Ishikawa (cell line): ENCODE results near the gene DLGAP4.

ENCODE experiments used
- CEBPB ChIP-seq: IDR thresholded peaks from 2 replicates; pipeline ENCODE4 v1.6.1; 2012
- CREB1 ChIP-seq: IDR thresholded peaks from 2 replicates; pipeline ENCODE4 v1.6.1; 2012; ENCODE audit warnings: low read depth
- EGR1 ChIP-seq: IDR thresholded peaks from 2 replicates; pipeline ENCODE4 v1.6.1; 2012
- EP300 ChIP-seq: IDR thresholded peaks from 2 replicates; pipeline ENCODE4 v1.6.1; 2012; ENCODE audit warnings: borderline replicate concordance
- NFIC ChIP-seq: IDR thresholded peaks from 2 replicates; pipeline ENCODE4 v1.6.1; 2012
- RAD21 ChIP-seq: IDR thresholded peaks from 2 replicates; pipeline ENCODE4 v1.6.1; 2012; ENCODE audit warnings: low read depth
- TAF1 ChIP-seq: IDR thresholded peaks from 2 replicates; pipeline ENCODE4 v1.6.1; 2012; ENCODE audit warnings: low read depth, mild to moderate bottlenecking
- TCF12 ChIP-seq: IDR thresholded peaks from 2 replicates; pipeline ENCODE4 v1.6.1; 2012; ENCODE audit warnings: low read depth
- TEAD4 ChIP-seq: IDR thresholded peaks from 2 replicates; pipeline ENCODE4 v1.6.1; 2012
- YY1 ChIP-seq: IDR thresholded peaks from 2 replicates; pipeline ENCODE4 v1.6.1; 2012; ENCODE audit warnings: low read depth
- TF ChIP-seq, protein P1 (sequence below): IDR thresholded peaks from 2 replicates; pipeline ENCODE4 v1.6.1; 2012
- TF ChIP-seq, protein P2 (sequence below): IDR thresholded peaks from 2 replicates; pipeline ENCODE4 v1.6.1; 2012

DNA sequence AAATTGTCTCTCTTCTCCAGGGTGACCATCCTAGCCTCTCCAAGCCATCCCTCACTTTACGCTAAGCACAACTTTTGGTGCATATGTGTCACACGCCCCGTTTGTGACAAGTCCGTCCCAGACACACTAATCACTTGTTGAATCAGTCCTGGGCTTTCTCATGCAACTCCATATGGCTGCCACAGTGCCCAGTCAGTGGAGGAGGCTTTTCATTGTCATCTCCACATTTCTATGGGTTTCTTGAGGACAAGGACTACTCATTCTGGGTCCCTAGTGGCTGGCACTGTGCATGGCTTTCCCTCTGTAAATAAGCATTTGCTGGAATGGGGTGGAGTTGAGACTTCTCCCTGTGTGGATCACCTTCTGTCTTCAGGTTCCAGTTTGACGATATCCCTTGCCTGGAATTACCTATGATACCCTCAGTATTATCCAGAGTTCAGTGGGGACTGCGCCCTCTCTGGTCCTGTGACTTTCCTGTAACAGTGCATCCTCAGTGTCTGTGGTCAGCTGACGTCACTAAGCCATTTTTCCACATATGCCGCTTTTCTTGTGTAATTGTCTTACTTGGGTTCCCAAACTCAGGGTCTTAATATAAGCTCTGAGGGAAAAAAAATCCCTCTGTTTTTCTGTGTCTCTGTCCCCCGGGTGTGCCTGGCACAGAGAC, 175.4 kb downstream of the DLGAP4 start:
- TF ChIP-seq RAD21 (no peak), YY1 (no peak), TAF1 (no peak), NFIC (no peak), EP300 (no peak), TCF12 (no peak), CREB1 (no peak), EGR1 (no peak), TEAD4 (no peak), CEBPB (no peak)
- TF ChIP-seq, protein P1, sequence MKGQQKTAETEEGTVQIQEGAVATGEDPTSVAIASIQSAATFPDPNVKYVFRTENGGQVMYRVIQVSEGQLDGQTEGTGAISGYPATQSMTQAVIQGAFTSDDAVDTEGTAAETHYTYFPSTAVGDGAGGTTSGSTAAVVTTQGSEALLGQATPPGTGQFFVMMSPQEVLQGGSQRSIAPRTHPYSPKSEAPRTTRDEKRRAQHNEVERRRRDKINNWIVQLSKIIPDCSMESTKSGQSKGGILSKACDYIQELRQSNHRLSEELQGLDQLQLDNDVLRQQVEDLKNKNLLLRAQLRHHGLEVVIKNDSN: no peak
- TF ChIP-seq, protein P2, sequence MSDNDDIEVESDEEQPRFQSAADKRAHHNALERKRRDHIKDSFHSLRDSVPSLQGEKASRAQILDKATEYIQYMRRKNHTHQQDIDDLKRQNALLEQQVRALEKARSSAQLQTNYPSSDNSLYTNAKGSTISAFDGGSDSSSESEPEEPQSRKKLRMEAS: no peak
